ENCODE data around the gene GATAD2B.
A peak's percentile ranks its signal among the peaks of the same experiment; 100 is the strongest.
"Not testable (repeated sequence)": the region's sequence is repeated elsewhere in the genome, so short reads cannot be mapped to it uniquely, and the experiment has no call there.

GATAD2B gene

GRCh38 chr1:153833968-153834367 is 88.8 kb downstream of the GATAD2B start:
- not testable (repeated sequence) for DNase-seq (ENCODE audit: low spot score)

- DNase-seq (ENCODE audit: low spot score), result no peak
Measured at GRCh38 chr1:153833171-153833570, 89.6 kb downstream of the GATAD2B start.

GRCh38 chr1:153832293-153832692 is 90.5 kb downstream of the GATAD2B start:
- DNase-seq (ENCODE audit: low spot score), result no peak

GRCh38 chr1:153831026-153831425 is 91.7 kb downstream of the GATAD2B start:
- DNase-seq (ENCODE audit: low spot score), result no peak

GRCh38 chr1:153827168-153827964 is 95.4 kb downstream of the GATAD2B start:
- peak; percentile 38 for DNase-seq (ENCODE audit: low spot score)

- no peak for DNase-seq (ENCODE audit: low spot score)
Measured at GRCh38 chr1:153818876-153819275, 103.9 kb downstream of the GATAD2B start.

- DNase-seq (ENCODE audit: low spot score), result no peak
Measured at GRCh38 chr1:153816283-153816889, 106.4 kb downstream of the GATAD2B start.

- no peak for DNase-seq (ENCODE audit: low spot score)
Measured at GRCh38 chr1:153805886-153806719, 116.7 kb downstream of the GATAD2B start.

GRCh38 chr1:153805042-153805745 is 117.6 kb downstream of the GATAD2B start:
- peak; percentile 94 for DNase-seq (ENCODE audit: low spot score)

GRCh38 chr1:153804112-153804511 is 118.7 kb downstream of the GATAD2B start:
- DNase-seq (ENCODE audit: low spot score), result no peak

GRCh38 chr1:153803470-153804056 is 119.2 kb downstream of the GATAD2B start:
- DNase-seq (ENCODE audit: low spot score), result no peak

- DNase-seq (ENCODE audit: low spot score), result no peak
Measured at GRCh38 chr1:153801786-153802697, 120.7 kb downstream of the GATAD2B start.

GRCh38 chr1:153801028-153801625 is 121.6 kb downstream of the GATAD2B start:
- DNase-seq (ENCODE audit: low spot score), result no peak

GRCh38 chr1:153800516-153800915 is 122.3 kb downstream of the GATAD2B start:
- DNase-seq (ENCODE audit: low spot score), result no peak

- no peak for DNase-seq (ENCODE audit: low spot score)
Measured at GRCh38 chr1:153799566-153800465, 123.0 kb downstream of the GATAD2B start.

GRCh38 chr1:153799016-153799415 is 123.8 kb downstream of the GATAD2B start:
- DNase-seq (ENCODE audit: low spot score), result no peak

- no peak for DNase-seq (ENCODE audit: low spot score)
Measured at GRCh38 chr1:153798468-153798780, 124.3 kb downstream of the GATAD2B start.

- DNase-seq (ENCODE audit: low spot score), result peak; percentile 96
Measured at GRCh38 chr1:153796786-153797659, 125.7 kb downstream of the GATAD2B start.

Data from NAMALWA (cell line).